Measurements from ENCODE around the gene APPL1.

GRCh38 chr3:57227204-57227929 lies at the start of gene APPL1:
- no peak for TF ChIP-seq EZH2 (IDR thresholded peaks at IDR 0.05; ENCODE audit: borderline replicate concordance)
- no peak for TF ChIP-seq CTCF (IDR thresholded peaks at IDR 0.05; ENCODE audit: poor library complexity)

All from hepatocyte (in vitro differentiated cells).